K562 (cell line): ENCODE data around the gene TANC1. TPM values are rescaled to one million over a fixed set of nuclear protein-coding genes. Genes with fewer than 3 reads are reported as not detected.

ENCODE experiments used
- BCL6 ChIP-seq: fragments of 250-450 bp; sonication (Bioruptor Pico); IDR thresholded peaks from 2 replicates; pipeline ENCODE4 v1.4.0; 2020
- CTCF ChIP-seq, 3 experiments: IDR thresholded peaks in 2 of 3; conservative IDR thresholded peaks in 1 of 3; 2 replicates each; pipeline ENCODE4 v1.5.1; 2011 to 2012; ENCODE audit warnings: low read length in 3 of 3, mild to moderate bottlenecking in 3 of 3, control low read depth in 2 of 3, improper control_type of control experiment in 1 of 3, inconsistent platforms in 1 of 3, low read depth in 1 of 3, mixed read lengths in 1 of 3, moderate library complexity in 1 of 3; ENCODE audit not compliant: insufficient read depth in 2 of 3
- MAFF ChIP-seq: IDR thresholded peaks from 2 replicates; pipeline ENCODE4 v1.6.1; 2012; ENCODE audit warnings: low read length, improper control_type of control experiment
- MCM2 ChIP-seq: fragments of 450-650 bp; IDR thresholded peaks from 2 replicates; pipeline ENCODE4 v1.6.1; 2017; ENCODE audit warnings: low read depth, mild to moderate bottlenecking
- MEIS2 ChIP-seq: fragments of 450-650 bp; IDR thresholded peaks from 2 replicates; pipeline ENCODE4 v1.6.1; 2014; ENCODE audit warnings: mild to moderate bottlenecking; ENCODE audit not compliant: partially characterized antibody
- PBX2 ChIP-seq, 2 experiments: IDR thresholded peaks in 1 of 2; conservative IDR thresholded peaks in 1 of 2; 2 replicates each; pipeline ENCODE4 v1.6.1; 2016; ENCODE audit warnings: low read depth in 2 of 2, mild to moderate bottlenecking in 1 of 2, missing compliant biosample characterization in 1 of 2, missing genetic modification characterization in 1 of 2, moderate library complexity in 1 of 2
- RAD21 ChIP-seq, 2 experiments: fragments of 250-450 bp in 1 of 2; fragments of 450-650 bp in 1 of 2; sonication (Bioruptor Pico) in 1 of 2; formaldehyde crosslinking in 1 of 2; IDR thresholded peaks in 1 of 2; conservative IDR thresholded peaks in 1 of 2; 2 replicates each; pipeline versions ENCODE4 v1.4.0 to v1.8.0; 2020 to 2022; ENCODE audit warnings: mild to moderate bottlenecking in 2 of 2, moderate library complexity in 1 of 2
- SMC3 ChIP-seq: conservative IDR thresholded peaks from 2 replicates; pipeline ENCODE4 v1.6.1; 2011; ENCODE audit warnings: low read depth, low read length, improper control_type of control experiment; ENCODE audit not compliant: insufficient read depth
- TSC22D4 ChIP-seq: fragments of 450-650 bp; IDR thresholded peaks from 2 replicates; pipeline ENCODE4 v1.6.1; 2016; ENCODE audit warnings: missing genetic modification characterization, missing biosample characterization, control low read depth
- polyA plus RNA-seq, 8 experiments: library from polyadenylated mRNA; depleted of rRNA in 4 of 8; stranded (reverse) in 5 of 8; unstranded in 3 of 8; fragments of >200 nt; fragmentation: Nextera tagmentation in 2 of 8; fragmentation: Illumina TruSeq in 1 of 8; extraction: Ambion mirVana in 2 of 8; extraction: Trizol in 1 of 8; gene quantifications; 2 replicates each; pipeline versions ENCODE4 v1.2.1 to v1.2.3, GENCODE V29; 2011 to 2014; ENCODE audit warnings: inconsistent platforms in 1 of 8, missing spikeins in 1 of 8
- total RNA-seq, 7 experiments: library from RNA; depleted of rRNA in 6 of 7; stranded (reverse); fragments of >200 nt in 6 of 7; fragmentation: Illumina TruSeq in 2 of 7; extraction: Trizol in 2 of 7; gene quantifications; 2 replicates each; pipeline versions ENCODE4 v1.2.1 to v1.2.3, GENCODE V29; 2011 to 2021; ENCODE audit warnings: low replicate concordance in 1 of 7

The TANC1 gene
- total and polyA plus RNA-seq, 9 of the 15 experiments (the other 6 are each of a cell fraction or from before 2014, with no cell fraction given): under 0.01 to 0.20 (median 0.07) TPM; not detected in 1

GRCh38 chr2:159175182-159175581 is 206.7 kb downstream of the TANC1 start (continued):
- TF ChIP-seq BCL6 (no peak), RAD21 (CRISPR knock-in tag; conservative IDR thresholded peaks at IDR 0.05 in 1 of 2, IDR thresholded peaks at IDR 0.05 in 1 of 2) (peak; percentile 59 to 81), MAFF (peak; percentile 91), TSC22D4 (tag) (no peak), MEIS2 (peak; percentile 78), CTCF (IDR thresholded peaks at IDR 0.05 in 2 of 3, conservative IDR thresholded peaks at IDR 0.05 in 1 of 3; ENCODE audit: insufficient read depth in 2 of 3, low read depth in 1 of 3, low read length in 3 of 3) (peak; percentile 54 to 72 (median 67); a peak in 5 of 6 replicates), MCM2 (no peak), SMC3 (peak; percentile 38; the same call in 1 of the 2 replicates), PBX2 (CRISPR knock-in tag; IDR thresholded peaks at IDR 0.05; ENCODE audit: low read depth) (no peak), PBX2 (tag; conservative IDR thresholded peaks at IDR 0.05; ENCODE audit: low read depth) (peak; percentile 58; the same call in 1 of the 2 replicates)
